HEK293 (cell line): ENCODE measurements around the gene DLEC1.
A peak's percentile ranks its signal among the peaks of the same experiment; 100 is the strongest.

Experiments
- CTCF ChIA-PET: fragments of 350-600 bp; formaldehyde crosslinking; extraction: SDS; loops from one replicate; lab custom pipeline; 2021; ENCODE audit warnings: antibody characterized with exemption; lab: Yijun Ruan, JAX
- POLR2A ChIA-PET: fragments of 300-600 bp; formaldehyde crosslinking; extraction: SDS; loops from one replicate; lab custom pipeline; 2020; ENCODE audit warnings: antibody characterized with exemption, inconsistent platforms; lab: Yijun Ruan, JAX
- H3K27ac ChIP-seq: fragments of 200-500 bp; sonication (Bioruptor generic); 2 replicates; pipeline ENCODE4 v1.5.1; 2014; ENCODE audit warnings: low read depth, low read length, control low read depth, inconsistent platforms; ENCODE audit errors: extremely low read depth
- H3K36me3 ChIP-seq, 2 experiments: fragments of 200-500 bp in 1 of 2; sonication (Bioruptor generic) in 1 of 2; 1 replicate in 1 of 2; 2 replicates in 1 of 2; pipeline ENCODE4 v1.5.1; 2014 to 2017; ENCODE audit warnings: inconsistent platforms in 2 of 2, low read length in 2 of 2; ENCODE audit not compliant: control insufficient read depth in 2 of 2, insufficient read depth in 1 of 2
- H3K4me1 ChIP-seq: fragments of 200-500 bp; sonication (Bioruptor generic); 2 replicates; pipeline ENCODE4 v1.5.1; 2014; ENCODE audit warnings: mild to moderate bottlenecking, low read length, inconsistent platforms; ENCODE audit not compliant: control insufficient read depth, insufficient read depth
- H3K4me3 ChIP-seq: 2 replicates; pipeline ENCODE4 v1.5.1; 2011; ENCODE audit warnings: low read depth, mild to moderate bottlenecking, control low read depth, low read length, moderate library complexity
- H3K9me3 ChIP-seq: fragments of 200-500 bp; sonication (Bioruptor generic); 2 replicates; pipeline ENCODE4 v1.5.1; 2014; ENCODE audit warnings: low read depth, low read length, inconsistent platforms; ENCODE audit not compliant: control insufficient read depth, insufficient read depth
- HOXC10 ChIP-seq: sonication (generic); formaldehyde crosslinking; IDR thresholded peaks from 2 replicates; pipeline ENCODE4 v1.8.1; 2023; ENCODE audit warnings: mild to moderate bottlenecking, missing genetic modification reagents
- KLF9 ChIP-seq: fragments of 450-650 bp; formaldehyde crosslinking; IDR thresholded peaks from 2 replicates; pipeline ENCODE4 v1.5.1; 2016; ENCODE audit warnings: missing biosample characterization, missing genetic modification characterization, low read depth
- OVOL3 ChIP-seq: fragments of 450-650 bp; formaldehyde crosslinking; IDR thresholded peaks from 2 replicates; pipeline ENCODE4 v1.5.1; 2016; ENCODE audit warnings: missing biosample characterization, missing genetic modification characterization
- PRDM1 ChIP-seq: fragments of 450-650 bp; formaldehyde crosslinking; IDR thresholded peaks from 2 replicates; pipeline ENCODE4; 2016; ENCODE audit warnings: missing biosample characterization, missing genetic modification characterization
- PRDM10 ChIP-seq: fragments of 450-650 bp; formaldehyde crosslinking; IDR thresholded peaks from 2 replicates; pipeline ENCODE4 v1.5.1; 2016; ENCODE audit warnings: missing biosample characterization, missing genetic modification characterization
- SCRT2 ChIP-seq: fragments of 450-650 bp; formaldehyde crosslinking; IDR thresholded peaks from 2 replicates; pipeline ENCODE4 v1.5.1; 2016; ENCODE audit warnings: missing biosample characterization, missing genetic modification characterization
- ZBTB21 ChIP-seq: fragments of 450-650 bp; formaldehyde crosslinking; IDR thresholded peaks from 2 replicates; pipeline ENCODE4 v1.5.1; 2017; ENCODE audit warnings: missing biosample characterization, missing genetic modification characterization
- ZFP37 ChIP-seq: fragments of 450-650 bp; formaldehyde crosslinking; IDR thresholded peaks from 2 replicates; pipeline ENCODE4 v1.5.1; 2016; ENCODE audit warnings: missing biosample characterization, missing genetic modification characterization
- ZFP69B ChIP-seq: fragments of 450-650 bp; formaldehyde crosslinking; IDR thresholded peaks from 2 replicates; pipeline ENCODE4 v1.5.1; 2016; ENCODE audit warnings: missing biosample characterization, missing genetic modification characterization
- ZNF140 ChIP-seq: fragments of 450-650 bp; formaldehyde crosslinking; IDR thresholded peaks from 2 replicates; pipeline ENCODE4 v1.5.1; 2016; ENCODE audit warnings: missing biosample characterization, missing genetic modification characterization
- ZNF211 ChIP-seq: fragments of 450-650 bp; formaldehyde crosslinking; IDR thresholded peaks from 2 replicates; pipeline ENCODE4 v1.5.1; 2016; ENCODE audit warnings: low read depth, missing biosample characterization, missing genetic modification characterization
- ZNF274 ChIP-seq, 2 experiments: fragments of 200-500 bp in 1 of 2; fragments of 450-650 bp in 1 of 2; sonication (Bioruptor generic) in 1 of 2; formaldehyde crosslinking in 1 of 2; IDR thresholded peaks; 2 replicates each; pipeline versions ENCODE4 v1.5.1 to v1.6.1; 2014 to 2016; ENCODE audit warnings: borderline replicate concordance in 1 of 2, inconsistent platforms in 1 of 2, low read length in 1 of 2, missing biosample characterization in 1 of 2, missing genetic modification characterization in 1 of 2
- ZNF335 ChIP-seq: fragments of 450-650 bp; formaldehyde crosslinking; conservative IDR thresholded peaks from 2 replicates; pipeline ENCODE4 v1.5.1; 2016; ENCODE audit warnings: missing biosample characterization, missing genetic modification characterization
- ZNF433 ChIP-seq: fragments of 450-650 bp; formaldehyde crosslinking; IDR thresholded peaks from 2 replicates; pipeline ENCODE4 v1.5.1; 2016; ENCODE audit warnings: missing biosample characterization, missing genetic modification characterization, low read depth
- ZNF596 ChIP-seq: fragments of 450-650 bp; IDR thresholded peaks from 2 replicates; pipeline ENCODE4 v1.5.0; 2018; ENCODE audit warnings: missing biosample characterization, mild to moderate bottlenecking, missing genetic modification characterization, moderate library complexity
- ZNF623 ChIP-seq: fragments of 450-650 bp; formaldehyde crosslinking; IDR thresholded peaks from 2 replicates; pipeline ENCODE4 v1.5.1; 2016; ENCODE audit warnings: missing biosample characterization, missing genetic modification characterization
- ZNF692 ChIP-seq: fragments of 450-650 bp; formaldehyde crosslinking; IDR thresholded peaks from 2 replicates; pipeline ENCODE4 v1.5.1; 2016; ENCODE audit warnings: missing biosample characterization, missing genetic modification characterization
- ZSCAN23 ChIP-seq: fragments of 450-650 bp; formaldehyde crosslinking; IDR thresholded peaks from 2 replicates; pipeline ENCODE4 v1.5.1; 2016; ENCODE audit warnings: missing biosample characterization, missing genetic modification characterization

DLEC1 gene

GRCh38 chr3:38163117-38163840, 124.3 kb downstream of the DLEC1 start:
- Histone ChIP-seq H3K36me3 (no peaks in the 10 kb centered on the region), H3K9me3 (no peaks in the 10 kb centered on the region), H3K27ac (no peak overlapping the region), H3K4me3 (no peak overlapping the region), H3K4me1 (no peaks in the 10 kb centered on the region)
- POLR2A ChIA-PET: interaction anchor here (4.1 kb wide), 1 partner anchor 26 kb away, joined by 48 read pairs; the partner anchor contains the start of genes ACAA1 and MYD88
- TF ChIP-seq PRDM10: peak; percentile 42; the same call in 1 of the 2 replicates
- no peak for TF ChIP-seq ZNF623 (tag by site-specific recombination)
- peak; percentile 50; the same call in 1 of the 2 replicates for TF ChIP-seq SCRT2 (tag by site-specific recombination)
- CTCF ChIA-PET: interaction anchor here (0.6 to 1.5 kb wide), 4 partner anchors 9 to 301 kb away, joined by 3 to 5 read pairs (median 4); no protein-coding TSS in a partner anchor

GRCh38 chr3:38163841-38164642, 125.0 kb downstream of the DLEC1 start:
- TF ChIP-seq ZSCAN23 (tag by site-specific recombination) (no peak), ZNF692 (tag by site-specific recombination) (no peak), ZNF274 (IDR thresholded peaks at IDR 0.05; ENCODE audit: low read length) (no peak), ZNF274 (tag by site-specific recombination; IDR thresholded peaks at IDR 0.05; ENCODE audit: borderline replicate concordance) (no peak), ZFP69B (tag by site-specific recombination) (no peak), ZNF140 (tag by site-specific recombination) (no peak), ZNF211 (tag by site-specific recombination) (no peak), PRDM1 (no peak), OVOL3 (tag by site-specific recombination) (no peak), ZNF596 (tag by site-specific recombination) (no peak), ZFP37 (tag by site-specific recombination) (no peak), ZNF433 (tag by site-specific recombination) (no peak), ZNF335 (tag by site-specific recombination) (no peak), ZBTB21 (tag by site-specific recombination) (no peak), KLF9 (tag by site-specific recombination) (no peak), HOXC10 (CRISPR knock-in tag) (no peak)
- H3K36me3 ChIP-seq: no peaks in the 10 kb centered on the region
- no peaks in the 10 kb centered on the region for H3K9me3 ChIP-seq
- H3K27ac ChIP-seq: peak overlapping the region; percentile 82; the same call in 1 of the 2 replicates
- CTCF ChIA-PET: interaction anchor here (0.7 to 1.5 kb wide), 3 partner anchors 8 to 490 kb away, joined by 3 to 4 read pairs (median 4); no protein-coding TSS in a partner anchor
- peak overlapping the region; percentile 80 for H3K4me3 ChIP-seq
- no peaks in the 10 kb centered on the region for H3K4me1 ChIP-seq
- POLR2A ChIA-PET: interaction anchor here (0.5 to 4.1 kb wide), 6 partner anchors 9 to 1009 kb away, joined by 3 to 48 read pairs (median 3); partner anchors contain the start of genes ACAA1 and MYD88
